ENCODE results near the gene AKAP11. TPM values are rescaled to one million over a fixed set of nuclear protein-coding genes. Genes with fewer than 3 reads are reported as not detected.

The AKAP11 gene
- total RNA-seq, 1 experiment from 2014 or later = 28.5 TPM

GRCh38 chr13:42274386-42275097 lies 2.6 kb downstream of the AKAP11 start:
- DNase-seq (ENCODE audit: low read depth) = no peak

- no peak for DNase-seq (ENCODE audit: low read depth)
Measured at GRCh38 chr13:42275098-42275471, 3.1 kb downstream of the AKAP11 start.

- no peak for DNase-seq (ENCODE audit: low read depth)
Measured at GRCh38 chr13:42275506-42275905, 3.6 kb downstream of the AKAP11 start.

GRCh38 chr13:42276683-42277082 lies 4.7 kb downstream of the AKAP11 start:
- DNase-seq (ENCODE audit: low read depth) = no peak

- DNase-seq (ENCODE audit: low read depth) = no peak
Measured at GRCh38 chr13:42277618-42278276, 5.8 kb downstream of the AKAP11 start.

GRCh38 chr13:42279080-42279479 lies 7.1 kb downstream of the AKAP11 start:
- no peak for DNase-seq (ENCODE audit: low read depth)

GRCh38 chr13:42279986-42280385 lies 8.0 kb downstream of the AKAP11 start:
- DNase-seq (ENCODE audit: low read depth) = no peak

- no peak for DNase-seq (ENCODE audit: low read depth)
Measured at GRCh38 chr13:42280537-42280936, 8.6 kb downstream of the AKAP11 start.

- DNase-seq (ENCODE audit: low read depth) = no peak
Measured at GRCh38 chr13:42283574-42283973, 11.6 kb downstream of the AKAP11 start.

GRCh38 chr13:42284068-42284467 lies 12.1 kb downstream of the AKAP11 start:
- no peak for DNase-seq (ENCODE audit: low read depth)

- DNase-seq (ENCODE audit: low read depth) = no peak
Measured at GRCh38 chr13:42298392-42298791, 26.4 kb downstream of the AKAP11 start.

- DNase-seq (ENCODE audit: low read depth) = peak; percentile 13
Measured at GRCh38 chr13:42305503-42305902, 33.6 kb downstream of the AKAP11 start.

- DNase-seq (ENCODE audit: low read depth) = no peak
Measured at GRCh38 chr13:42307461-42307860, 35.5 kb downstream of the AKAP11 start.

- DNase-seq (ENCODE audit: low read depth) = no peak
Measured at GRCh38 chr13:42312817-42313431, 41.0 kb downstream of the AKAP11 start.

- no peak for DNase-seq (ENCODE audit: low read depth)
Measured at GRCh38 chr13:42318570-42318969, 46.6 kb downstream of the AKAP11 start.

- DNase-seq (ENCODE audit: low read depth) = no peak
Measured at GRCh38 chr13:42320375-42320787, 48.4 kb downstream of the AKAP11 start.

- DNase-seq (ENCODE audit: low read depth) = no peak
Measured at GRCh38 chr13:42322806-42323205, 50.9 kb downstream of the AKAP11 start.

GRCh38 chr13:42324704-42325103 lies 52.8 kb downstream of the AKAP11 start:
- DNase-seq (ENCODE audit: low read depth) = no peak

- no peak for DNase-seq (ENCODE audit: low read depth)
Measured at GRCh38 chr13:42327725-42328124, 55.8 kb downstream of the AKAP11 start.

- no peak for DNase-seq (ENCODE audit: low read depth)
Measured at GRCh38 chr13:42328672-42329071, 56.7 kb downstream of the AKAP11 start.

- DNase-seq (ENCODE audit: low read depth) = no peak
Measured at GRCh38 chr13:42329239-42329638, 57.3 kb downstream of the AKAP11 start.

- DNase-seq (ENCODE audit: low read depth) = no peak
Measured at GRCh38 chr13:42331009-42331408, 59.1 kb downstream of the AKAP11 start.
